NCI-H1694 treated with DMSO at 0.1 percent for 48 hours (cell line): ENCODE data around the gene PRKCA.
"Not testable (repeated sequence)": the region's sequence is repeated elsewhere in the genome, so short reads cannot be mapped to it uniquely, and the experiment has no call there.

Source experiments
- DNase-seq: peaks from one replicate; lab custom pipeline; 2025; lab: John Stamatoyannopoulos, UW

PRKCA gene

GRCh38 chr17:66386498-66387351 is 84.3 kb downstream of the PRKCA start:
- DNase-seq, result no peak

- no peak for DNase-seq
These were observed 85.1 kb downstream of the PRKCA start for GRCh38 chr17:66387392-66387981.

GRCh38 chr17:66392783-66393437 is 90.5 kb downstream of the PRKCA start:
- no peak for DNase-seq

- no peak for DNase-seq
These were observed 93.5 kb downstream of the PRKCA start for GRCh38 chr17:66395961-66396360.

- DNase-seq, result no peak
These were observed 95.1 kb downstream of the PRKCA start for GRCh38 chr17:66397486-66397885.

GRCh38 chr17:66398059-66398458 is 95.6 kb downstream of the PRKCA start:
- DNase-seq, result no peak

- no peak for DNase-seq
These were observed 96.2 kb downstream of the PRKCA start for GRCh38 chr17:66398617-66399016.

- DNase-seq, result no peak
These were observed 97.0 kb downstream of the PRKCA start for GRCh38 chr17:66399441-66399840.

GRCh38 chr17:66400041-66400688 is 97.8 kb downstream of the PRKCA start:
- DNase-seq, result not testable (repeated sequence)

- DNase-seq, result no peak
These were observed 98.3 kb downstream of the PRKCA start for GRCh38 chr17:66400698-66401097.

- DNase-seq, result no peak
These were observed 99.0 kb downstream of the PRKCA start for GRCh38 chr17:66401364-66401763.

- no peak for DNase-seq
These were observed 101.6 kb downstream of the PRKCA start for GRCh38 chr17:66403846-66404556.

- DNase-seq, result no peak
These were observed 103.6 kb downstream of the PRKCA start for GRCh38 chr17:66405836-66406677.

GRCh38 chr17:66406701-66407644 is 104.6 kb downstream of the PRKCA start:
- no peak for DNase-seq

GRCh38 chr17:66407864-66408263 is 105.5 kb downstream of the PRKCA start:
- no peak for DNase-seq

GRCh38 chr17:66411520-66411919 is 109.1 kb downstream of the PRKCA start:
- DNase-seq, result no peak

GRCh38 chr17:66412857-66413558 is 110.6 kb downstream of the PRKCA start:
- DNase-seq, result no peak

- DNase-seq, result no peak
These were observed 111.4 kb downstream of the PRKCA start for GRCh38 chr17:66413559-66414520.
